Activated gamma-delta T cell treated with anti-CD3 and anti-CD28 coated beads, Interleukin-2, amount 50 U/mL, for 16 hours (primary cell): ENCODE results near the gene NOL9.
A peak's percentile ranks its signal among the peaks of the same experiment; 100 is the strongest.
"Not testable (repeated sequence)": the region's sequence is repeated elsewhere in the genome, so short reads cannot be mapped to it uniquely, and the experiment has no call there.

ENCODE experiments used
- DNase-seq: peaks from one replicate; pipeline ENCODE4 v3.0.0-alpha.2; 2020; ENCODE audit warnings: low read depth

The NOL9 gene

GRCh38 chr1:6503884-6504602 is 50.3 kb downstream of the NOL9 start:
- DNase-seq: no peak

- DNase-seq: no peak
Observed at GRCh38 chr1:6502000-6502891, 52.1 kb downstream of the NOL9 start.

DNA sequence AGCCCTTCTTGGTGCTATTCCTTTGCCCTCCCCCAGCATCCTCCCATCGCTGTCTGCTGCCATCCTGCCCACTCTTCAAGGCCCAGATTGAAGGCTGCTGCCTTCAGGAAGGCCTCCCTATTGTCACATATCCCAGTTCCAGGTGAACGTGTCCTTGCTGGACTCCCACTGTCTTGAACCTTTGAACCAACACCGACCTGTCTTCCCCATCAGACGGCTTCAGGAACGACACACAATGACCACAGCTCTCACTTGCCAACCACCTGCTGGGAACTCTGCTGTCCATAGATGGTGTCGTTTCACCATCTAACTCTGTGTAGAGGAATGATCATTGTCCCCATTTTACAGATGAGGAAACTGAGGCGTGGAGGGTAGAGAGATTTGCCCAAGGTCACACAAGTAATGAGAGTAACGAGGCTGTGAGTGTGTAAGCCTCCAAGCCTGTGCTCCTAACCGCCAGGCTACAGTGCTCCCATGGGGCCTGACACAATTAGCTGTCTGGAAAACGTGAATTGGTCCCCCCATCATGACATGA is 53.0 kb downstream of the NOL9 start:
- no peak for DNase-seq

DNA sequence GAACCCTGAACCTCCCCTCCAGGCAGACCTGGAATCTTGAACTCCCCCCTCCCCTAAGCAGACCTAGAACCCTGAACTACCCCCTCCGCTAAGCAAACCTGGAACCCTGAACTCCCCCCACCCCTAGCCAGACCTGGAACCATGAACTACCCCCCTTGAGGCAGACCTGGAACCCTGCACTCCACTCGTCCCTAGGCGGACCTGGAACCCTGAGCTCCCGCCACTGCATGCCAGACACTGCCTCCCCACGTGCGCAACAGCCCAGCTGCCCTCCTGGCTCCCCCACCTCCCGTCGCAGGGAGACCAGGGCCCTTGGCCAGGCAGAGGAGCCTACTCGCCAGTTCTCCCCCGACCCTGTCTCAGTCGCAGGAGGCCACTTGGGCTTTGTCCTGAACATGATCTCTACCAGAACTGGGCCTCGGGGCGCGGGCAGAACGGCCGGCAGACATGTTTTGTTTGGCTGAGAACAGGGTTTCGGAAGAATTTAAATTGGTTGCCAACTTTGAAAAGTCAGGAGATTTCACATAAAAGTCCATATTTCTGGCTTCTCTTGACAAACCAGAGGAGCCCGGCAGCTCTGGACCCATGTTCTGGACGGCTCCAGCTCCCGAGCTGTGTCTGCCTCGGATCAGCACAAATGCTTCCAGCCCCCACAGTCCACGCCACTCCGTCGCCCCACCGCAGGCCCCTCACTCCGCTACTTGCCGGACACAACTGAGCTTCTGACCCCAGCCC is 53.6 kb downstream of the NOL9 start:
- no peak for DNase-seq

- DNase-seq: no peak
Observed at GRCh38 chr1:6499296-6499695, 55.0 kb downstream of the NOL9 start.

- no peak for DNase-seq
Observed at GRCh38 chr1:6498576-6499111, 55.7 kb downstream of the NOL9 start.

GRCh38 chr1:6497867-6498575 is 56.3 kb downstream of the NOL9 start:
- DNase-seq: no peak

DNA sequence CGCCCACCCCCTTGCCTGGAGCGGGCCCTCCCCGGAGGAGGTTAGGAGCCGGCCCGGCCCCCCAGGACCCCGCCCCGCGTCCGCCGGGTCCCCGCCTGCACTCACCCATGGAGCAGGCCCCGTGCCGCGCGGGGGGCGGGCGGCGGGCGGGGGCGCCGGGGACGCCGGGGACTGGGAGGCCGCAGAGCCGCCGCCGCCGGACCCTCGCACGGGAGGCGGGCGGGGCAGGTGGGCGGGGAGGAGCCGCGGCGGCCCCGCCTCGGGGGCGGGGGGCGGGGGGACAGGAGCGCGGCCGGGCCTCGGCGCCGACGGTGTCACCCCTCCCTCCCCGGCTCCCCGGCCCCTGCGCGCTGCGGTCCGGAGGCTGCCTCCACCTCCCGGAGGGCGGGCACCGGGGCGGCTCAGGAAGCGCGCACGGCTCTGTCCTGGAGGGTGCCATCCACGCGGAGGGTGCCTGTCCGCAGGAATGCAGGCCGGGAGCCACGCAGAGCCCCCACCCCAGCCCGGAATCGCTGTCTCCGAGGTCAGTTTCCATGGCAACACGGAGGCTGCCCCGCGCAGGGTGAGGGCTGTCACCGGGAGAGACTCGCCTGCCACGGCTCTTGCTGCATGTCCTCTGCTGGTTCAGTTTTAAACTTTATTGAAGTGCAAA is 57.0 kb downstream of the NOL9 start:
- DNase-seq: no peak

DNA sequence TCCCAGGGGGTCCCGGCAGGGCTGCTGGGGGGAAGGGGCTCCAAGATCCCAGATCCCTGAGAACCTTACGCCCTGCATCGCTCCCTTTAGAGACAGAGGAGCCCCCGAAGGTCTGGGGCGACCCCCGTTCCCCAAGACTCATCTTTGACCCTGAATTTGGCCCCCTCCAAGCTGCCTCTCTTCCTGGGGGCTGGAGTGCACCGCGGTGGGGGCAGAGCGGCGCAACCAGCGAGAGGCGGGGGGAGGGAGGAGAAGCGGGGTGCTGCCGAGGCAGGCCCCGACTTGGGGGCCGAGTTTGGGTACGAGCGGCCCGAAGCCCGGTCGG is 57.5 kb downstream of the NOL9 start:
- DNase-seq: no peak

DNA sequence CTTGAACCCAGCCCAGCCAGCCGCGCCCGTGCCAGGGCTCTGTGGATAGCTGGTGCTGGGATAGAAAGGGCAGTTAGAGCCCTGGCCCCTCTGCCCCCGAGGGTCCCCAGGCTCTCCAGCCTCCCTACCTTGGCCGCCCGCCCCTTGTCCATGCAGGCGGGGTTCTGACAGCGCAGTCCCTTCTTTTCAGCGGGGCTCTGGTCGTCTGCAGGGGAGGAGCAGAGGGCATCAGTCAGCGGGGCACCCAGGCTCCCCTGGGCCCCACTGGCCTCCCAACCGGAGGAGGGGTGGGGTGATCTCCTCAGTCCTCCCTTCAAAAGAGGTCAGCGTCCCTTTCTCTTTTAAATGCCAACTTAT is 58.0 kb downstream of the NOL9 start:
- DNase-seq: no peak

GRCh38 chr1:6495540-6496364 is 58.6 kb downstream of the NOL9 start:
- no peak for DNase-seq

GRCh38 chr1:6495041-6495441 is 59.3 kb downstream of the NOL9 start:
- DNase-seq: no peak

GRCh38 chr1:6494627-6495026 is 59.7 kb downstream of the NOL9 start:
- DNase-seq: no peak

- DNase-seq: not testable (repeated sequence)
Observed at GRCh38 chr1:6493834-6494223, 60.5 kb downstream of the NOL9 start.

DNA sequence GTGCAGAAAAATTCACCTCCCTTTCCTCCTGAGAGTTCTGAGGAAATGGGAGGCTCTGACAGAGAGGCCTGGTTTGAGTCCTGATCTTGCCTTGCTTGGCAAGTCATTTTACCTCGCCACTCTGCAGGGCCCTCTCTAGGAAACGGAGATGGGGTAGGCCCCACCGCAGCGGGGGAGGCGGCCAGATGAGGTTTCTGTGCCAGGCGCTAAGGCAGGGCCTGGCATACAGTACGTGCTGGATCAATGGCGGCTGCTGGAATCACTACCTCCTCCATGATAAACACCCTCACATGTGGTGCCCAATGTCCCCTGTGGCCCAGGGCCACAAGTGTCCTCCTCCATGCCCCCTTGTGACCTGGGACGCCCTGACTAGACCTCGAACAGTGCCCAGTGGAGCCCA is 62.3 kb downstream of the NOL9 start:
- DNase-seq: no peak

DNA sequence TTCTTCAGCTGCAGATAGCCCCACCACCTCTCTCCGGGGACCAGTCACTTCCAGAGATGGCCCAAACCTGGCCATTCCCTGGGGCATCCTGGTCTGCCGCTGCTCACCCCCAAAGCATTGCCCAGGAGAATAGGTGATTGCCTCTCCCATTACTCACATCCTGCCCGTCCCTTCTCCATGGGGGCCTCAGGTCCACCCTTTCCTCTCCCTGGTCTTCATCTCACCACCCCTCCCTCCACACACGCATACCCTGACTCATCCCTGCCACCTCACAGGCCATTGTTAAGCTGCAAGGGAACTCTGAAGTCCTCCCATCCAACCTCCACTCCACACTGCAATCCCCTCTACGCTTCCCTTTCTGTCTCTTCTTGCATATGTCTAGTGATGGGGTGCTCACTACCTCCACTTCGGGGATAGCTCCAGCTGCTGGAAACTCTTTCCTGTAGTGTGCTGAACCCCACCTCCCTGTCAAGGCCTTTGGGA is 62.8 kb downstream of the NOL9 start, which contains the start of gene PLEKHG5:
TSS of gene PLEKHG5 (minus strand) at position 188 of the 483 bp plus-strand sequence. CDS start 14,096 bp downstream, outside the sequence.
- no peak for DNase-seq

GRCh38 chr1:6491081-6491449 is 63.2 kb downstream of the NOL9 start:
- no peak for DNase-seq

DNA sequence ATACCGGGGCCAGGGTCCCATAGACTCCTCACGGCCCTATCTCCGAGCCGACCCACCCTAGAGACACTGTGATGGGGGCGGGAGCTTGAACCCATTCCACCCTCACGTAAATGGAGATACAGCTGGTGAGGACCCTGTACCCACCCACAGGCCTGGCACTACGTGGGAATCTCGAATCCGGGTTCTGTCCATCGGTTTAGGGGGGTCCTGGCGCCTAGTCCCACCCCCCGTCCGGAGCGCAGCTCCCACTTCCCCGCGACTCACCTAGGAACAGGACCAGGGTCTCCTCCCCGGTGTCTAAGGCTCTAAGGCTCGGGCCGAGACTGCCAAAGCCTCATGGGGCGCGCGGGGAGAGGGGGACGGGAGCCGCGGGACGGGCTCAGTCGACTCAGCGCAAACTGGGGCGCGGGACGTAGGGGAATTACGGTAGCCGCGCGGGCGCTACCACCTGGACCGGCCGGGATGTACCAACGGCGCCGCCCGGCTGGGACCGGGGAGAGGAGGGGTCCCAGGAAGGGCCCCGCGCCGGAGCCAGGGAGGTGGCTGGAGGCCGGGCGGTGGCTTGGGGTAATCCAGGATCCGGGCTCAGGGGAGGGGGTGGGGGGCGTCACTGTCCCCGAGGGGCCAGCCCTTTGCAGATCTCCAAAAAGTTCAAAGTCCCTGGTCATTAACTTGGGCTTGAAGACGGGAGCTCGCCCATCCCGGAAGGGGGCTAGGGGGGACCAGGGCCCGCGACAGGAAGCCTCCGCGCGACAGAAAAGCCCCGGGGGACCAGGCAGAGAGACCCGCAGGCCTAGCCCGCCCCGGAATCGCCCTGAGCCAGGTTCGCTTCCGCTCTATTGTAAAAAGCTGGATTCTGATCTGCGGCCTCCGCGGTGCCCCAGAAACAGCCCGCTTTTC is 63.9 kb downstream of the NOL9 start:
- no peak for DNase-seq

DNA sequence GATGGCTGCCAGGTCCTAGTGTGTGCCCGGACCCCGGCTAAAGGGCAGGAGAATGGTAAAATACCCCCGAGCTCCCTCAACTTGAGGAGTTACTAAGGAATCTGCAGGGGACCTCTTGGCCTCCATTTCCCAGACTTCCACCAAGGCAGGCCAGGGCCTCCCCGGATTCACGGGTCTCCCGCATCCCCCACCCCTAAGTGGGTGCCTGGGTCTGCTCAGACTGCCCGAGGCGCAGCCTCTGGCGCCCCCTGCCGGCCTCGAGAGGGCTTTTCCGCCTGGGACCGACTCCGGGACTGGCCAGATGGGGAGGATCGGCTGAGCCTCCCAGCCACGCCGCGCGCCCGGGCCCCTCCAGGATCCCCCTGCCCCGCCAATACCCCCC is 64.5 kb downstream of the NOL9 start:
- peak; percentile 65 for DNase-seq
